Endothelial cell of umbilical vein (primary cell): ENCODE measurements around the gene AGRN. TPM values are rescaled to one million over a fixed set of nuclear protein-coding genes. Genes with fewer than 3 reads are reported as not detected.

Source experiments
- BruUV-seq: library from RNA; stranded (reverse); fragments of 400-500 nt; replicated peaks from 2 replicates; lab custom pipeline; 2021; lab: Mats Ljungman, UMichigan
- CTCF ChIA-PET: fragments of 300-600, 350-600 bp; sonication (Branson Sonifier 250); formaldehyde crosslinking; loops from one replicate; lab custom pipeline; 2021; ENCODE audit warnings: antibody characterized with exemption, inconsistent platforms; lab: Charles Lee
- POLR2A ChIA-PET: fragments of 300-600, 350-600 bp; sonication (Branson Sonifier 250); formaldehyde crosslinking; loops from one replicate; lab custom pipeline; 2021; ENCODE audit warnings: antibody characterized with exemption, inconsistent platforms; lab: Charles Lee
- DNase-seq: peaks from one replicate; pipeline ENCODE4 v3.0.0-alpha.2; 2011; ENCODE audit warnings: low read depth, low spot score
- FAIRE-seq: peaks from 2 replicates; lab custom pipeline; 2011; peaks lifted over from hg19 to GRCh38; lab: Jason Lieb, UNC
- H2AFZ ChIP-seq: 2 replicates; pipeline ENCODE4 v1.6.0; 2012; ENCODE audit warnings: low read depth, low read length, control low read depth, inconsistent platforms
- H3K27ac ChIP-seq: 2 replicates; pipeline ENCODE4 v1.5.1; 2011; ENCODE audit warnings: low read depth, mild to moderate bottlenecking, control low read depth, low read length, moderate library complexity; ENCODE audit not compliant: insufficient read depth
- H3K27me3 ChIP-seq, 2 experiments: 2 replicates each; pipeline versions ENCODE4 v1.6.0 to v1.6.1; 2011; ENCODE audit warnings: low read length in 2 of 2, mixed read lengths in 1 of 2; ENCODE audit not compliant: control insufficient read depth in 2 of 2, insufficient read depth in 2 of 2
- H3K36me3 ChIP-seq, 2 experiments: 2 replicates in 1 of 2; 3 replicates in 1 of 2; pipeline ENCODE4 v1.5.1; 2011; ENCODE audit warnings: low read length in 2 of 2, mild to moderate bottlenecking in 1 of 2, moderate library complexity in 1 of 2; ENCODE audit not compliant: control insufficient read depth in 2 of 2, insufficient read depth in 2 of 2; ENCODE audit errors: extremely low read depth in 1 of 2
- H3K4me1 ChIP-seq: 3 replicates; pipeline ENCODE4 v1.5.1; 2011; ENCODE audit warnings: mild to moderate bottlenecking, low read length; ENCODE audit not compliant: control insufficient read depth, insufficient read depth; ENCODE audit errors: extremely low read depth
- H3K4me2 ChIP-seq: 2 replicates; pipeline ENCODE4 v1.6.1; 2011; ENCODE audit warnings: low read length, control low read depth, mixed read lengths; ENCODE audit not compliant: insufficient read depth
- H3K4me3 ChIP-seq, 3 experiments: fragments of 200-600 bp in 1 of 3; sonication (generic), shearing (Covaris generic) in 1 of 3; replicated peaks in 1 of 3; 2 replicates each; pipeline ENCODE4 v1.5.1; 2011 to 2016; ENCODE audit warnings: control low read depth in 3 of 3, low read length in 3 of 3, mild to moderate bottlenecking in 2 of 3, inconsistent platforms in 1 of 3, low read depth in 1 of 3, moderate library complexity in 1 of 3; ENCODE audit not compliant: insufficient read depth in 1 of 3
- H3K79me2 ChIP-seq: 2 replicates; pipeline ENCODE4 v1.6.0; 2012; ENCODE audit warnings: low read length, inconsistent platforms; ENCODE audit not compliant: control insufficient read depth, insufficient read depth
- H3K9ac ChIP-seq: replicated peaks from 2 replicates; pipeline ENCODE3; 2011; ENCODE audit warnings: low read length, control low read depth; ENCODE audit not compliant: insufficient read depth; ENCODE audit errors: extremely low read depth
- H3K9me1 ChIP-seq: replicated peaks from 3 replicates; pipeline ENCODE4 v1.6.0; 2011; ENCODE audit warnings: mild to moderate bottlenecking, low read length; ENCODE audit not compliant: control insufficient read depth, insufficient read depth; ENCODE audit errors: extremely low read depth
- H3K9me3 ChIP-seq: replicated peaks from 2 replicates; pipeline ENCODE4 v1.5.1; 2012; ENCODE audit warnings: low read length, inconsistent platforms; ENCODE audit not compliant: control insufficient read depth, insufficient read depth
- H4K20me1 ChIP-seq: replicated peaks from 2 replicates; pipeline ENCODE3; 2011; ENCODE audit warnings: mild to moderate bottlenecking, low read length; ENCODE audit not compliant: control insufficient read depth, insufficient read depth; ENCODE audit errors: extremely low read depth
- FOS ChIP-seq: IDR thresholded peaks from 2 replicates; pipeline ENCODE4 v1.6.1; 2011; ENCODE audit warnings: mild to moderate bottlenecking, low read length, moderate library complexity, borderline replicate concordance; ENCODE audit not compliant: insufficient read depth
- GATA2 ChIP-seq: IDR thresholded peaks from 2 replicates; pipeline ENCODE4 v1.7.0; 2011; ENCODE audit warnings: low read depth, mild to moderate bottlenecking, moderate library complexity, mixed read lengths, low read length; ENCODE audit not compliant: insufficient read length, insufficient read depth
- JUN ChIP-seq: IDR thresholded peaks from 2 replicates; pipeline ENCODE4 v1.6.1; 2011; ENCODE audit warnings: borderline replicate concordance, low read depth; ENCODE audit not compliant: insufficient read length, insufficient read depth
- MYC ChIP-seq: IDR thresholded peaks from one replicate; pipeline ENCODE4 v1.6.1; 2011; ENCODE audit warnings: mild to moderate bottlenecking, low read depth, low read length
- dilution Hi-C: fragments of 300-500 bp; cut with MboI; formaldehyde crosslinking; loops from one replicate; pipeline ENCODE4 v1.15.0; 2019; ENCODE audit warnings: low sequenced_read_pairs; ENCODE audit not compliant: extremely low pct_ligation_motif_present
- intact Hi-C: fragments of 100-400 bp; cut with micrococcal nuclease; formaldehyde crosslinking; loops from one replicate; pipeline ENCODE4 v1.10.0; 2022
- polyA plus RNA-seq, 4 experiments: library from polyadenylated mRNA; depleted of rRNA in 3 of 4; stranded (reverse) in 3 of 4; unstranded in 1 of 4; fragments of >200 nt; gene quantifications; 2 replicates each; pipeline versions ENCODE4 v1.2.1 to v1.2.3, GENCODE V29; 2011 to 2012; ENCODE audit warnings: missing spikeins in 1 of 4
- total RNA-seq: library from RNA; stranded (reverse); gene quantifications from 2 replicates; pipeline ENCODE4 v1.2.3, GENCODE V29; 2021
- TF ChIP-seq, protein P1 (sequence below), 2 donors: IDR thresholded peaks; 1 replicate in 1 of 2; 2 replicates in 1 of 2; pipeline ENCODE4 v1.5.1; 2011; ENCODE audit warnings: low read length in 2 of 2, mild to moderate bottlenecking in 2 of 2, moderate library complexity in 2 of 2, control low read depth in 1 of 2, inconsistent platforms in 1 of 2, low read depth in 1 of 2; ENCODE audit not compliant: insufficient read depth in 1 of 2; ENCODE audit errors: extremely low read depth in 1 of 2

AGRN gene
- total and polyA plus RNA-seq, 2 donors (not counting 3 experiments of a cell fraction or from before 2014, with no cell fraction given), result 66.6 to 67.8 TPM

GRCh38 chr1:1004780-1005697 is 14.9 kb upstream of the AGRN start:
- Histone ChIP-seq H3K4me2 (no peak overlapping the region), H3K9me1 (no peaks in the 10 kb centered on the region), H3K27ac (no peak overlapping the region), H3K9me3 (no peaks in the 10 kb centered on the region), H3K9ac (no peak overlapping the region), H3K36me3 (no peaks in the 10 kb centered on the region), H3K27me3 (no peaks in the 10 kb centered on the region), H2AFZ (peak overlapping the region; percentile 64), H3K4me3 (no peak overlapping the region), H3K79me2 (no peaks in the 10 kb centered on the region), H4K20me1 (no peaks in the 10 kb centered on the region), H3K4me1 (peaks cover 14% of the 10 kb centered on the region)
- BruUV-seq, result no TSS peak
- peak; percentile 77 for DNase-seq
- TF ChIP-seq JUN (no peak), GATA2 (peak; percentile 6), FOS (no peak), MYC (no peak)
- TF ChIP-seq, protein P1, sequence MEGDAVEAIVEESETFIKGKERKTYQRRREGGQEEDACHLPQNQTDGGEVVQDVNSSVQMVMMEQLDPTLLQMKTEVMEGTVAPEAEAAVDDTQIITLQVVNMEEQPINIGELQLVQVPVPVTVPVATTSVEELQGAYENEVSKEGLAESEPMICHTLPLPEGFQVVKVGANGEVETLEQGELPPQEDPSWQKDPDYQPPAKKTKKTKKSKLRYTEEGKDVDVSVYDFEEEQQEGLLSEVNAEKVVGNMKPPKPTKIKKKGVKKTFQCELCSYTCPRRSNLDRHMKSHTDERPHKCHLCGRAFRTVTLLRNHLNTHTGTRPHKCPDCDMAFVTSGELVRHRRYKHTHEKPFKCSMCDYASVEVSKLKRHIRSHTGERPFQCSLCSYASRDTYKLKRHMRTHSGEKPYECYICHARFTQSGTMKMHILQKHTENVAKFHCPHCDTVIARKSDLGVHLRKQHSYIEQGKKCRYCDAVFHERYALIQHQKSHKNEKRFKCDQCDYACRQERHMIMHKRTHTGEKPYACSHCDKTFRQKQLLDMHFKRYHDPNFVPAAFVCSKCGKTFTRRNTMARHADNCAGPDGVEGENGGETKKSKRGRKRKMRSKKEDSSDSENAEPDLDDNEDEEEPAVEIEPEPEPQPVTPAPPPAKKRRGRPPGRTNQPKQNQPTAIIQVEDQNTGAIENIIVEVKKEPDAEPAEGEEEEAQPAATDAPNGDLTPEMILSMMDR (IDR thresholded peaks at IDR 0.05; ENCODE audit: extremely low read depth in 1 of 2, insufficient read depth in 1 of 2, low read depth in 1 of 2, low read length in 2 of 2), result no peak
- ChIA-PET CTCF (interaction anchor here (1.2 to 5.7 kb wide), 4 partner anchors 9 to 287 kb away, joined by 4 to 41 read pairs (median 8); partner anchors contain the start of gene ISG15), POLR2A (interaction anchor here (0.6 kb wide), 1 partner anchor 14 kb away, joined by 4 read pairs; no protein-coding TSS in a partner anchor)
- FAIRE-seq, result peak; percentile 82
- dilution Hi-C loops, result no loop called here
- intact Hi-C loops, result no loop called here
